ENCODE results near the gene HSD17B2.
"Not testable (repeated sequence)": the region's sequence is repeated elsewhere in the genome, so short reads cannot be mapped to it uniquely, and the experiment has no call there.

HSD17B2 gene

DNA sequence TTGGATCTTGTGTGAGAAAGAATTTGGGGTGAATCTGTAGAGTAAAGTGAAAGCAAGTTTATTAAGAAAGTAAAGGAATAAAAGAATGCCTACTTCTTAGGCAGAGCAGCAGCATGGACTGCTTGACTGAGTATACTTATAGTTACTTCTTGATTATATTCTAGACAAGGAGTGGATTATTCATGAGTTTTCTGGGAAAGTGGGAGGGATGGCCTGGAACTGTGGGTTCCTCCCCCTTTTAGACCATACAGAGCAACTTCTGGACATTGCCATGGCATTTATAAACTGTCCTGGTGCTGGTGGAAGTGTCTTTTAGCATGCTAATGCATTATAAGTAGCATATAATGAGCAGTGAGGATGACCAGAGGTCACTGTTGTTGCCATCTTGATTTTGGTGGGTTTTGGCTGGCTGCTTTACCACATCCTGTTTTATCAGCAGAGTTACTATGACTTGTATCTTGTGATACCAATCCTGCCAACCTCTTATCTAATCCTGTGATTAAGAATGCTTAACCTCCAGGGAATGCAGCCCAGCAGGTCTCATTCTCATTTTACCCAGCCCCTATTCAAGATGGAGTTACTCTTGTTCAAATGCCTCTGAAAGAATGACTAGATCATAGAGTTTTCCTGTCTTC is 58.7 kb downstream of the HSD17B2 start:
- H3K4me3 ChIP-seq (ENCODE audit: low read length), result no peak overlapping the region
- DNase-seq (ENCODE audit: low read depth), result peak; percentile 64
- TF ChIP-seq, protein P1, sequence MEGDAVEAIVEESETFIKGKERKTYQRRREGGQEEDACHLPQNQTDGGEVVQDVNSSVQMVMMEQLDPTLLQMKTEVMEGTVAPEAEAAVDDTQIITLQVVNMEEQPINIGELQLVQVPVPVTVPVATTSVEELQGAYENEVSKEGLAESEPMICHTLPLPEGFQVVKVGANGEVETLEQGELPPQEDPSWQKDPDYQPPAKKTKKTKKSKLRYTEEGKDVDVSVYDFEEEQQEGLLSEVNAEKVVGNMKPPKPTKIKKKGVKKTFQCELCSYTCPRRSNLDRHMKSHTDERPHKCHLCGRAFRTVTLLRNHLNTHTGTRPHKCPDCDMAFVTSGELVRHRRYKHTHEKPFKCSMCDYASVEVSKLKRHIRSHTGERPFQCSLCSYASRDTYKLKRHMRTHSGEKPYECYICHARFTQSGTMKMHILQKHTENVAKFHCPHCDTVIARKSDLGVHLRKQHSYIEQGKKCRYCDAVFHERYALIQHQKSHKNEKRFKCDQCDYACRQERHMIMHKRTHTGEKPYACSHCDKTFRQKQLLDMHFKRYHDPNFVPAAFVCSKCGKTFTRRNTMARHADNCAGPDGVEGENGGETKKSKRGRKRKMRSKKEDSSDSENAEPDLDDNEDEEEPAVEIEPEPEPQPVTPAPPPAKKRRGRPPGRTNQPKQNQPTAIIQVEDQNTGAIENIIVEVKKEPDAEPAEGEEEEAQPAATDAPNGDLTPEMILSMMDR (IDR thresholded peaks at IDR 0.05; ENCODE audit: insufficient read depth, low read depth, low read length, missing control alignments), result no peak

DNA sequence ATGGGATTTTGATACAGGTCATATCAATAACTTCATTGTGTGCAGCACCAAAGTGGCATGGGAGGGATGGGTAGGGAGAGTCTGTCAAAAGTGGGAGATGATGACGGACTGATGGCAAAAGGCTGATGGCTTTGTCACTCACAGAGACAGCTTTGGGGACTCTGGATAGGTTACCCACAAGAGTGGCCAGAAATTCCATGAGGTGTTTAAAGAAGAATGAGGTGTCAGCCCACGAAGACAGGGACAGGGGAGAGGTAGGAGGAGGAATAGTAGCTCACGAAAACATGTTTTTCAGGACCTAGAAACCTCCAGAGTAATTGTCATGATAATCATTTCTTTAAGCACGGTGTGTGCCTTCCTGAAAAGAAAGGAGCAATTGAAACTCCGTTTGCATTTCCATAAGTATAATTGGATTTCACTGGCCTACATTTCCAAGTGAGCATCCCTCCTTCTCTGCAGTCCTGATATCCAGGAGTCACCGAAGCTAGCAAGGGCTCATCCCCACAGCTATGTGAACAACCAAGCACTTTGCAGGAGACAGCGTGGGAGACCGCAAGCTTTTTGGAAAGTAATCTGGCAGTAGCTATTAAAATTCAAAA is 60.0 kb downstream of the HSD17B2 start:
- DNase-seq (ENCODE audit: low read depth), result no peak
- TF ChIP-seq, protein P1 (IDR thresholded peaks at IDR 0.05; ENCODE audit: insufficient read depth, low read depth, low read length, missing control alignments), result no peak
- no peak overlapping the region for H3K4me3 ChIP-seq (ENCODE audit: low read length)

DNA sequence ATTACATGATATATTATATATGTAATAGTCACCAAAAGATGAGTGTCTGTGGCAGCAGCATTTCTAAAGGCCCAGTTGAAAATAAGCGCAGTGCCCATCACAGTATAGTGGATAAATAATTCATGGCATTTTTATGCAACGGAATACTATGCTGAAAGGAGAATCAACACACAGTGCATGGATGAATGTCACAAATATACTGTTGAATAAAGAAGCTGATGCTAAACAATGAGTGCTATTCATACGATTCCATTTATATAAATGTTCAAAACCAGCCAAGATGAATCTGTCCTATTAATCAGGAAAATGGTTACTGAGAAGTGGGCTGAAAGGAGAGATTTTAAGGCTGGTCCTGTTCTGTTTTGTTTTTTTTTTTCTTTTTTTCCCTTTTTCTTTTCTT is 61.6 kb downstream of the HSD17B2 start:
- TF ChIP-seq, protein P1 (IDR thresholded peaks at IDR 0.05; ENCODE audit: insufficient read depth, low read depth, low read length, missing control alignments), result no peak
- H3K4me3 ChIP-seq (ENCODE audit: low read length), result no peak overlapping the region
- no peak for DNase-seq (ENCODE audit: low read depth)

DNA sequence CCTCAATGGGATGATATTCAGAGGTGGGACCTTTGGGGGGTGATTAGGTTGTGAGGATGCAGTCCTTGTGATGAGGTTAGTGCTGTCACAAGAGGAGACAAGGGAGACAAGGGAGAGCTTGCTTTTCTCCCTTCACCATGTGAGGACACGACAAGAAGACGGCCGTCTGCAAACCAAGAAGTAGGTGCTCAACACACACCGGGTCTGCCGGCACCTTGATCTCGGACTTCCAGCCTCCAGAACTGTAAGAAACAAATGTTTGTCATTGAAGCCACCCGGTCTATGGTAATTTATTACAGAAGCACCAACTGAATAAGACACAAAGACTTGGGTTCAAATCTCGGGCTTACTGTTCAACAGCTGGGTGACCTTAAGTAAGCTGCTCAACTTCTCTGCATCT is 70.1 kb downstream of the HSD17B2 start:
- TF ChIP-seq, protein P1 (IDR thresholded peaks at IDR 0.05; ENCODE audit: insufficient read depth, low read depth, low read length, missing control alignments), result no peak
- H3K4me3 ChIP-seq (ENCODE audit: low read length), result no peak overlapping the region
- no peak for DNase-seq (ENCODE audit: low read depth)

- TF ChIP-seq, protein P1 (IDR thresholded peaks at IDR 0.05; ENCODE audit: insufficient read depth, low read depth, low read length, missing control alignments), result no peak
- no peak for DNase-seq (ENCODE audit: low read depth)
- H3K4me3 ChIP-seq (ENCODE audit: low read length), result no peak overlapping the region
These were observed 73.0 kb downstream of the HSD17B2 start for GRCh38 chr16:82108100-82108499.

GRCh38 chr16:82108774-82109173 is 73.7 kb downstream of the HSD17B2 start:
- TF ChIP-seq, protein P1 (IDR thresholded peaks at IDR 0.05; ENCODE audit: insufficient read depth, low read depth, low read length, missing control alignments), result no peak

DNA sequence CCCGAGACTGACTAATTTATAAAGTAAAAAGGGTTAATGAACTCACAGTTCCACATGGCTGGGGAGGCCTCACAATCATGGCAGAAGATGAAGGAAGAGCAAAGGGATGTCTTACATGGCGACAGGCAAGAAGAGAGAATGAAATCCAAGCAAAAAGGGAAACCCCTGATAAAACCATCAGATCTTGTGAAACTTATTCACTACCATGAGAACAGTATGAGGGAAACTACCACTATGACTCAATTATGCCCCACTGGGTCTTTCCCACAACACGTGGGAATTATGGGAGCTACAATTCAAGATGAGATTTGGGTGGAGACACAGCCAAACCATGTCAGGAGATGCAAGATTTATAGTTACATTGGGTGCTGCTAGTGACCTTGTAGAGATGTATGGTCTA is 74.2 kb downstream of the HSD17B2 start:
- H3K4me3 ChIP-seq (ENCODE audit: low read length); DNase-seq (ENCODE audit: low read depth): not testable (repeated sequence)

More at GRCh38 chr16:82108774-82109173, 73.7 kb downstream of the HSD17B2 start:
- no peak overlapping the region for H3K4me3 ChIP-seq (ENCODE audit: low read length)
- DNase-seq (ENCODE audit: low read depth), result no peak

Data from epithelial cell of esophagus (primary cell).